Skeletal muscle satellite cell (primary cell): ENCODE results near the gene SCMH1.

Experiments used
- H3K27me3 ChIP-seq: 2 replicates; pipeline ENCODE4 v1.7.0; 2013; ENCODE audit warnings: low read length; ENCODE audit not compliant: control insufficient read depth, insufficient read depth
- H3K36me3 ChIP-seq: 2 replicates; pipeline ENCODE4 v1.7.0; 2013; ENCODE audit warnings: mild to moderate bottlenecking, control low read depth, low read length; ENCODE audit not compliant: insufficient read depth
- H3K4me1 ChIP-seq: 2 replicates; pipeline ENCODE4 v1.7.0; 2013; ENCODE audit warnings: low read length; ENCODE audit not compliant: control insufficient read depth, insufficient read depth
- H3K4me2 ChIP-seq: 2 replicates; pipeline ENCODE4 v1.7.0; 2013; ENCODE audit warnings: mild to moderate bottlenecking, low read length
- H3K4me3 ChIP-seq: 2 replicates; pipeline ENCODE4 v1.7.0; 2013; ENCODE audit warnings: low read length
- H3K9ac ChIP-seq: 2 replicates; pipeline ENCODE4 v1.7.0; 2013; ENCODE audit warnings: mild to moderate bottlenecking, low read depth, low read length, moderate library complexity
- H3K9me3 ChIP-seq: replicated peaks from 2 replicates; pipeline ENCODE4 v1.7.0; 2013; ENCODE audit warnings: mild to moderate bottlenecking, control low read depth, low read length

The SCMH1 gene

GRCh38 chr1:41033272-41033671, 208.8 kb downstream of the SCMH1 start:
- Histone ChIP-seq H3K4me1 (no peaks in the 10 kb centered on the region), H3K4me2 (no peak overlapping the region), H3K9ac (no peak overlapping the region), H3K27me3 (no peaks in the 10 kb centered on the region), H3K9me3 (no peaks in the 10 kb centered on the region), H3K4me3 (no peak overlapping the region), H3K36me3 (peaks cover 37% of the 10 kb centered on the region)

- H3K4me3 ChIP-seq: no peak overlapping the region
- H3K4me2 ChIP-seq: no peak overlapping the region
- H3K36me3 ChIP-seq: peaks cover 38% of the 10 kb centered on the region
- no peaks in the 10 kb centered on the region for H3K9me3 ChIP-seq
- H3K9ac ChIP-seq: no peak overlapping the region
- no peaks in the 10 kb centered on the region for H3K4me1 ChIP-seq
- H3K27me3 ChIP-seq: no peaks in the 10 kb centered on the region
Measured at GRCh38 chr1:41032147-41032546, 210.0 kb downstream of the SCMH1 start.

GRCh38 chr1:41030872-41031616, 211.1 kb downstream of the SCMH1 start:
- Histone ChIP-seq H3K4me1 (no peaks in the 10 kb centered on the region), H3K27me3 (no peaks in the 10 kb centered on the region), H3K36me3 (peaks cover 36% of the 10 kb centered on the region)

DNA sequence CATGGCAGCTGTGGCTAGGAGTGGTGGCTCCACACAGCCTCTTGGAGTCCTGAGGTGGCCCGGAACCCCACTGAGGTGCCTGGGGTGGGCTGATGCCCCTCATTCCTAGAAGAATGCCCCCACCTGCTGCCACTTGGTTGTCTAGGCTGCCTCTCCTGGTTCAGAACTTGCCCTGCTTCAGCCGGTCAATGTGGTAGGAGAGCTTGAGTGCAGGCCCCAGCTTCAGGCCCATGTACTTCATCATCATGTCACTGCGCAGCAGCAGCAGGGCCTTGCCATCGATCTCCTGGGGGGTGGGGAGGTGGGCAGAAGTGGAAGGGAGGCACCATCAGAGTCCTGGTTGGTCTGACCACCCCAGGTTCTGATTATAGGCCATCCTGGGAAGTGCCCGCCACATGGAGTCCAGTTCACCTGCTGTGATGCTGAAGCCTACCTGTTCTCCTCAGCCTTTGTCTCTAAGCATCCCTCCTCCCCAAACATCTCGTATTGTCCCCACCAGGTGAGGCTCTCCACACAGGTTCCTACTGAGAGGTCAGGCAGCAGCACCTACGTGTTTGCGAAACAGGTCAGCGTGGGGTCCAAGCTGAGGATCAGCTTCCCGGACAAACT, 214.0 kb downstream of the SCMH1 start:
- Histone ChIP-seq H3K4me3 (no peak overlapping the region), H3K9me3 (no peaks in the 10 kb centered on the region), H3K4me1 (no peaks in the 10 kb centered on the region), H3K36me3 (peaks cover 22% of the 10 kb centered on the region), H3K4me2 (no peak overlapping the region), H3K27me3 (no peaks in the 10 kb centered on the region), H3K9ac (no peak overlapping the region)

More at GRCh38 chr1:41030872-41031616, 211.1 kb downstream of the SCMH1 start:
- Histone ChIP-seq H3K9ac (no peak overlapping the region), H3K9me3 (no peaks in the 10 kb centered on the region), H3K4me2 (no peak overlapping the region), H3K4me3 (no peak overlapping the region)

DNA sequence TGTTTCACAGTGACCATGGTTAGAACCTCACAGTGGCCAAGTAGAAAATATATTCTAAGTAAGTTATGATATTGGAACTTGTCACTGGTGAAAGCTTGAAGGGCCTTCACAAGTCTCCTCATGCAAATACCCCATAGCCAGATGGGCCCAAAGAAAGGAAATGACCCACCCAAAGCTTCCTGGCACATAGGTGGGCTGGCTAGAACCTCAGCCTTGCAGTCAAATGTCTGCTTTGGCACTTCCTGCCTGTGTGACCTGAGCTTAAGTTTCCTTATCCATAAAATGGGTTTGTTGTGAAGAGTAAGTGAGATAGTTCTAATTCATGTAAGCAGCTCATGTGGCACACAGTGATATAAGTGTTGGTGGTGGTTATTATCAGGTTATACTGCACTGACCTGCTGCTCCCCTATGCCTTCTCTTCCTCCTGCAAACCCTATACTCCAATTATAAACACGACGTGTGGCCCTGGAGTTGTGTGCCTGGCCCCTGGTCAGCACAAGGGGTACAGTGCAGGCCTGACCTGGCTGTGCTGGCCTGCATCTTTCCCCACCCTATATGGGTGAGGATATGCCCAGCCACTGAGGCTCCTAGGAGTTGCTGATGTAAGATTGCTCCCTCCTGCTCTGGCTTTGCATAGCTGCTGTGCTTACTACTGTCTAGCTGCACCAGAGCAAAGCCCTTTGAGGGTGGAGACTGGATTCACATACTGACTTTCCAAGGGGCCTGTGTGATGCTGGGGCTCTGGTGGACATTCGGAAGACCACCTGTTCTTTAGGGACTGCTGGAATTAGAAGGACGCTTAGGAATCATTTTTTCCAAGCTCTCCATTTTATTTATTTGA, 215.9 kb downstream of the SCMH1 start:
- no peaks in the 10 kb centered on the region for H3K27me3 ChIP-seq
- H3K9me3 ChIP-seq: no peaks in the 10 kb centered on the region
- H3K9ac ChIP-seq: no peak overlapping the region
- peaks cover 16% of the 10 kb centered on the region for H3K36me3 ChIP-seq
- no peaks in the 10 kb centered on the region for H3K4me1 ChIP-seq
- no peak overlapping the region for H3K4me2 ChIP-seq
- no peak overlapping the region for H3K4me3 ChIP-seq

GRCh38 chr1:41024953-41025352, 217.2 kb downstream of the SCMH1 start:
- Histone ChIP-seq H3K4me2 (no peak overlapping the region), H3K36me3 (peaks cover 11% of the 10 kb centered on the region), H3K27me3 (no peaks in the 10 kb centered on the region), H3K4me1 (no peaks in the 10 kb centered on the region), H3K4me3 (no peak overlapping the region), H3K9me3 (no peaks in the 10 kb centered on the region), H3K9ac (no peak overlapping the region)

- no peak overlapping the region for H3K4me2 ChIP-seq
- H3K27me3 ChIP-seq: no peaks in the 10 kb centered on the region
- H3K9ac ChIP-seq: no peak overlapping the region
- no peak overlapping the region for H3K4me3 ChIP-seq
- peaks cover 15% of the 10 kb centered on the region for H3K36me3 ChIP-seq
- H3K4me1 ChIP-seq: no peaks in the 10 kb centered on the region
- H3K9me3 ChIP-seq: no peaks in the 10 kb centered on the region
Measured at GRCh38 chr1:41023279-41023990, 218.7 kb downstream of the SCMH1 start.

- H3K9ac ChIP-seq: no peak overlapping the region
- no peak overlapping the region for H3K4me2 ChIP-seq
- no peak overlapping the region for H3K4me3 ChIP-seq
- peaks cover 21% of the 10 kb centered on the region for H3K36me3 ChIP-seq
- H3K27me3 ChIP-seq: no peaks in the 10 kb centered on the region
- no peaks in the 10 kb centered on the region for H3K9me3 ChIP-seq
- no peaks in the 10 kb centered on the region for H3K4me1 ChIP-seq
Measured at GRCh38 chr1:41022424-41022823, 219.7 kb downstream of the SCMH1 start.

DNA sequence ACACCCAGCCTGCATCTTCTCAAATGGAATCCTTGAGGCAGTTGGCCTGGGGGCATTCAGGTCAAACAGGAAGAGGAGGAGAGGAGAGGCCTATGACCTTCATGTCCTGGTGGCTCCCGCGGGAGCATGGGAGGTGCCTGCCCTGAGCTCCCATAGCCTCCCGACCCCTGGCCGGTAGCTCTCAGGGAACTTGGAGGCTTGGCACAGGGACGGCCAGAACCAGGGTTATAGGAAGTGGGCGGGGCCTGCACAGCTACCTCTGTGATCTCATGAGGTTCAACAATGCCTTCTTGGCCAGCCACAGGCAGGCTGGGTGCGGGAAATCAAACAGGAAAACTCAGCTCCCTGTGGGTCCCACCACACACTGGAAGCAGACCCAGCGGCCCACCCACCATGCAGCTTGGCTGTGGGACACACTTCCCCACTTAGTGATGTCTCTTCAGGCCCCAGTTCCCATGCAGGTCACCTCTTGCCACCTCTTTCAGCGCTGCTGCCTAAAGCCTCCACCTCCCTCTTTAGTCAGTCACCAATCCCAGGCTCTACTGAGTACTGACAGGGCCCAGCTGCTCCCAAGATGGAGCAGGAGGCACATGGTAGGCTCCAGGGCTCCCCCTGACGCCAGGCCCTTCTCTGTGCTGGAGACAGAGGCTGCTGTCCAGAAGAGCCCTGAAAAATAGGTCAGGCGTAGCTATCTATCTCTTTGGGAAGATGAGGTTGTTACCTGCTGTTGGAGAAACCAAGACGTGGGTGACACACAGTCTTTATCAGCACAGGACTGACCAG, 220.4 kb downstream of the SCMH1 start, which contains the start of gene SLFNL1:
TSS of gene SLFNL1 (minus strand) at position 200 of the 783 bp plus-strand sequence. CDS start 1,065 bp downstream, outside the sequence.
- H3K9ac ChIP-seq: no peak within 1 kb of the TSS
- H3K36me3 ChIP-seq: peaks cover 27% of the 10 kb centered on the region
- no peaks in the 10 kb centered on the region for H3K4me1 ChIP-seq

DNA sequence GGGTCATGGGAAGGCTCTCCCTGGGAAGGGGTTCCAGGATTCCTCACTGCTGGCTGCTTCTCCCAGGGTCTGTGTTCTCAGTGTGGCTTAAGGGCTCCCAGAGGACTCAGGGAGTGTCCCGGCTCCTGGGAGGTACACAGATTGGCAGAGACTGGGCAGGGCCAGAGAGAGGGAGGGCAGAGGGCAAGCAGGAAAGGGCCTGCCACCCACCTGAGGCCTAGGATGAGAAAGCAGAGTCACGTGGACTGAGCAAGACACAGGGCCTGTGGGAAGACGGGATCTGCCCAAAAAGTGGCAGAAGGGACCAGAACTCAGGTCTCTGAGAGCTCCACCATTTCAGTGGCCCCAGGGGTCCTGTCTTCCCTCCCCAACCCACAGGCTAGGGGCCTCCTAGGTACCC, 221.5 kb downstream of the SCMH1 start:
- no peak overlapping the region for H3K4me2 ChIP-seq
- peaks cover 37% of the 10 kb centered on the region for H3K36me3 ChIP-seq
- H3K27me3 ChIP-seq: no peaks in the 10 kb centered on the region
- no peaks in the 10 kb centered on the region for H3K9me3 ChIP-seq
- no peaks in the 10 kb centered on the region for H3K4me1 ChIP-seq
- no peak overlapping the region for H3K4me3 ChIP-seq
- no peak overlapping the region for H3K9ac ChIP-seq

More for the DNA sequence above, 220.4 kb downstream of the SCMH1 start, which contains the start of gene SLFNL1:
- Histone ChIP-seq H3K9me3 (no peaks in the 10 kb centered on the region), H3K27me3 (no peaks in the 10 kb centered on the region), H3K4me2 (no peak within 1 kb of the TSS), H3K4me3 (no peak within 1 kb of the TSS)
